Activated CD8-positive, alpha-beta memory T cell treated with anti-CD3 and anti-CD28 coated beads for 4 hours (primary cell): ENCODE results near the gene CDH7.

ENCODE experiments used
- DNase-seq, 2 donors: peaks; one replicate each; pipeline ENCODE4 v3.0.0-alpha.2; 2020; ENCODE audit warnings: low read depth in 2 of 2

Gene CDH7, protein sequence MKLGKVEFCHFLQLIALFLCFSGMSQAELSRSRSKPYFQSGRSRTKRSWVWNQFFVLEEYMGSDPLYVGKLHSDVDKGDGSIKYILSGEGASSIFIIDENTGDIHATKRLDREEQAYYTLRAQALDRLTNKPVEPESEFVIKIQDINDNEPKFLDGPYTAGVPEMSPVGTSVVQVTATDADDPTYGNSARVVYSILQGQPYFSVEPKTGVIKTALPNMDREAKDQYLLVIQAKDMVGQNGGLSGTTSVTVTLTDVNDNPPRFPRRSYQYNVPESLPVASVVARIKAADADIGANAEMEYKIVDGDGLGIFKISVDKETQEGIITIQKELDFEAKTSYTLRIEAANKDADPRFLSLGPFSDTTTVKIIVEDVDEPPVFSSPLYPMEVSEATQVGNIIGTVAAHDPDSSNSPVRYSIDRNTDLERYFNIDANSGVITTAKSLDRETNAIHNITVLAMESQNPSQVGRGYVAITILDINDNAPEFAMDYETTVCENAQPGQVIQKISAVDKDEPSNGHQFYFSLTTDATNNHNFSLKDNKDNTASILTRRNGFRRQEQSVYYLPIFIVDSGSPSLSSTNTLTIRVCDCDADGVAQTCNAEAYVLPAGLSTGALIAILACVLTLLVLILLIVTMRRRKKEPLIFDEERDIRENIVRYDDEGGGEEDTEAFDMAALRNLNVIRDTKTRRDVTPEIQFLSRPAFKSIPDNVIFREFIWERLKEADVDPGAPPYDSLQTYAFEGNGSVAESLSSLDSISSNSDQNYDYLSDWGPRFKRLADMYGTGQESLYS

DNA sequence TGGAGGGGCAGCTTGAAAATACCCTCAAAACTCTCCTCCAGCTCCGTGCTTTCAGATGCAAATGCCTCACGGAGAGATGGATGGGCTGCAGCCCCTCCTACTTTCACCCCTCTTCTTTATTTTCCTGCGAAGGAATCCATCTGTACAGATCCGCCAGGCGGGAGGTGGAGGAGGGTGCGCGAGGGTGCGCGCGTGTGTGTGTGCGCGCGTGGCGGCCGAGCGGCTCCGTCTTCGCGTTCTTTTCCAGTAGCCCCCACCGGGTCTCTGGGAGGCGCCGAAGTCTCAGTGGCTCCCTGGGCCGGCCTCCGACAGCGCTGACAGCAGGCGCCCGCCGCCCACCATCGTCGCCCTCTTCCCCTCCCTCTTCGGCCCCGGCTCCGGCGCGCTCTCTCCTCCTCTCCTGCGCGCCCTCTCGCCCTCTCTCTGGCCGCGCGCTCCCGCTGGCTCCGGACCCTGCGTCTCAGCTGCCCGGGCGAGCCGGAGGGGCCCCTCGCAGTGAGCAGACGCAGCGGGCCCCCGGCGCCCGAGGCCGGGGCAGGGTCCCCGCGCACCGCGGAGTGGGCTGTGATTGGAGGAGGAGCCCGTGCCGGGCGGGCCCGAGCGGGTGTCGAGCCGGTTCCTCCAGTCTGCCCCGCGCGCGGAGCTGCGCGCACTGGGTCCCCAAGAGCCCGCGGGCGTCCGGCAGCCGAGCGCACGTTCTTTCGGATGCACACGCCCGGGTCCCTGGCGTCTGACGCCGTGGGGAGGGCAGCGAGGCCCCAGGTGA is at the start of gene CDH7:
CDH7 (plus strand) TSS at position 624 of the 766 bp plus-strand sequence. CDS start 11,831 bp downstream, outside the sequence.
- DNase-seq: no peak

DNA sequence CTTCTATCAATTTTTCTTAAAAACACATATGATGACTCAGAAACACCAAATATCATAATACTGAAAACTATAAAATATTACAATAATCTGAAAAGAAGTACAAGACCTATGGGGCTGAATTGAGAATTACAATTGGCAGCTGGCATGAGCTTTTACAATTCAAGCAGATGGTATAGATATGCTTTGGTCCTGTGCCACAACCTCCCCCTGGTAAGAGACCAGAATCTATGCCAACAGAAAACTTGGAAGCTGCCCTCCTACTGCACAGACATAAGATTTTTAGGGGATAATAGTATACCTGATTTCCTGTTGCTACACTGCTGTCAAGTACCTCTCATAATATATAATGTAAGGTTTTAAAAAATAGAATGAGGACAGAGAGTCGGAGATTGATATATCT is 46.8 kb upstream of the CDH7 start:
- no peak for DNase-seq

- DNase-seq: no peak
Observed at GRCh38 chr18:65706646-65707045, 44.2 kb upstream of the CDH7 start.

DNA sequence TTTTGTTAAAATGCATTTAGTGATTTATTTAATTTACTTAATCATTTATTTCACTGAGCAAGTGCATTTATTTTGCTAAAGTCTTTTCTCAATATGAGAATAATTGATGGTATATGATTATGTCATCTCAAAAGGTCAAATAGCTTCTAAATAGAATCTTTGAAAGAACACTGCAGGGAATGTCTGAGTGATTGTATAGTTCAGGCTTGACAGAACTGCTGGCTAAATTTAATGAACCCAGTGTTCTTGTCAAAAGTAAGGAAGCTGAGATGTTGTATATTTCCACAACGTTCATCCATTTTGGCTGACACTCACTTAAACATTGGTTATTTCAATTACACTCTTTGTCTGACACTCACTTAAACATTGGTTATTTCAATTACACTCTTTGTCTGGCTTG is 39.3 kb upstream of the CDH7 start:
- DNase-seq: no peak

GRCh38 chr18:65721619-65722018 is 29.2 kb upstream of the CDH7 start:
- DNase-seq: no peak

DNA sequence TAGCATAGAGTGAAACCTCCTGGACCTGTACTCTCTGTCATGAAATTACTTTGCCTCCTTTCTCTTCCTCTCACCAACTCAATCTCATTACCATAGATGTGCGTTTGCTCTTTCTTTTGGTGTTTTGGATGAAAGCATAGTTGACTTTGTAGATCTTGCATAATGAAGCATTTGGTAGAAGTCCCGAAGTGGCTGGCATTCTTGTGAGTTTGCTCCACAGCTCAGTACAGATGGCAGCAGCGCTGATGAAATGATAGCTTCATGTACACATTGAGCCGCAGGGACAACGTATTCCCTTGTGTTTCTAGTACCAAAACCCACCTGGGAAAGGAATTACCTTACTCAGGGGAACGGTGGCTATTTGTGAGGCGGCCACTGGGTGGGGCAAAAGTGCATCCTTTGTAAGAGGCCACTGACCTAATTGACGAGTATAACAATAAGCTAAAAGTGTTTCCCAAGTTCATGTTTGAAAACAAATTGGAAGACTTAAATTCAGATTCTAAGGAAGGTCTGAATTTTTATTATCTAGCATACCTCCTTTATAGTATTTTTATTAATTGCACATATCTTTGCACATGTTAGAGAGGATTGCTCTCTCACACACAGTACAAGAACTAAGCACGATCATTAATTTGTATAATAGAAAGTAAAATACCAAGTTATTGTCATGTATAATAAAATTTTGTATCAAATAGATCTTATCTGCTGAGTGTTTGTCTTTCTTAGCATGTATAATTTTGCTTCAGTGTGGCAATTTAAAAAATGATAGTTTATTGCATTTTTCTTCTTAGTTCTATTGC is 25.4 kb upstream of the CDH7 start:
- no peak for DNase-seq

DNA sequence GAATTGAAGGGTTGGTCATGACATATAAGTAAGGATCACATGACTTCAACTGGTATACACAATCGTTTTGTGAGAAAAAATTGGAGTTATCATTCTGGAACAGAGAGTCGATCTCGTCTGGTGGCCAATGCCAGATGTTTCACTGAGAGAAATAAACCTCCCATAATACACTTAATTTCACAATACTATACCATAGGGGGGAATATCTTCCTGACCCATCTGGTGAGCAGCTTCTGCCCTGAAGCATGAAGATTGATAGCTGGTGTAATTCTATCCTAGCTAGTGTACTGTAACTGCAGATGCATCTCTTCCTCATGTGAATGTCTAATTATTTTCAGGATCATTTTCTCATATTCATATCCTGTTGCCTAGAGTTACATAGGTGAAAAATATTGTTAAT is 15.7 kb upstream of the CDH7 start:
- DNase-seq: no peak

DNA sequence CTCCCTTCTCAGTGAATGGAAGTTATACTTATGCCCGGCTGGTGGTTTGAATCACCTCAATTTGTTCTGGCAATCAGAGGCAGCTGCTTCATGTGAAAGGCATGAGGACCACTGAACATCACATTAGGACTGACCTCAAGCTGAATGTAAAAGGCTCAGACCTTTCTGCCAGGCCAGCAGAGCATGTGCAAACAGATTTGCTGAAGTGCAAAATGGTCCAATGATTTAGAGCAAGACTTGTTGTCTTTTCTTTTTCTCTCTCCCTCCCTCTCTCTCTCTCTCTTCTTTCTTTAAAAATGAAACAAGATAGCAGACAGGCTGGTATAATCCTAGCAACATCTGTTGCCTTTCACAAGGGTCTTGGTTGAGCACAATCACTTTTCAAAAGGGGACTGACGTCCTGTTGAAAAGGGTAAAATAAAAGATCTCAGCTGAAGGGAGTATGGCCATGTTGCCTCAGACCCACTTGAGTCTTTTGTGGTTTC is 13.3 kb upstream of the CDH7 start:
- no peak for DNase-seq

GRCh38 chr18:65746936-65747335 is 3.9 kb upstream of the CDH7 start:
- DNase-seq: no peak

DNA sequence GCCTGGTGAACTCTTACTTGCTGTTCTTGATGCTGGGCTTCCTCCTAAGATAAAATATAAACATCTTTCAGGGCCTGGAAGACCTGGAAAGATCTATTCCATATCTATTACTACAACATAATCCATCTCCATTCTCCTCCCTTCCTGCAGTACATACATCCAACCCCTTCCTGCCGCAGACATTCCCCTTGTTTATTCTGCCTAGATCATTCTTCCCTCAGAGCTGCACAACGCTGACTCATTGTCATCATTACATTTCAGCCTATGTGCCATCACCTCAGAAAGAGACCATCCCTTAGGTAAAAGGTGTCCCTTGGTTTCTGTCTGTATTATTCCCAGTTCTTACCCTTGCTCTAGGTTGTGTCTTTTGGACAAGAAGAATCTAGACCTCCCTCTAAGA is 2.5 kb upstream of the CDH7 start:
- no peak for DNase-seq

DNA sequence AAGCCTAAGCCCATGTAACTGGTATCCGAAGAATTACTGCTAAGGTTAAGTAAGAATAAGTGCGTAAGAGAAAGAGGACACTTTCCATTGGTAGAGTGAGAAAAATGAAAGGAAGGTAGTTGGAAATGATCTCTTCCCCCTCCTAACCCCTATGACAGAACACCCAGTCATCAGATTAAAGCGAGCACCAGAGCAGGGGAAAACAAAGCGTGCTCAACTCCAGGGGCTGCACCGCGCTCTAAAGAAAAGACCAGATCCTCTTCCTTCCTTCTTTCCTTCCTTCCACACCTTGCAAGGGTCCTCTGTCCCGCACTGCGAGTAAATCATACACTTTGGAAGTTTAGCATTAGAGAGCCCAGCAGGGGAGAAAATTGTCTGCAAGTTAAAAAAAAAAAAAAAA is 971 bp upstream of the CDH7 start:
- no peak for DNase-seq

- DNase-seq: no peak
Observed at GRCh38 chr18:65751155-65752085, 608 bp downstream of the CDH7 start.

- DNase-seq: no peak
Observed at GRCh38 chr18:65752625-65753325, 2.0 kb downstream of the CDH7 start.

DNA sequence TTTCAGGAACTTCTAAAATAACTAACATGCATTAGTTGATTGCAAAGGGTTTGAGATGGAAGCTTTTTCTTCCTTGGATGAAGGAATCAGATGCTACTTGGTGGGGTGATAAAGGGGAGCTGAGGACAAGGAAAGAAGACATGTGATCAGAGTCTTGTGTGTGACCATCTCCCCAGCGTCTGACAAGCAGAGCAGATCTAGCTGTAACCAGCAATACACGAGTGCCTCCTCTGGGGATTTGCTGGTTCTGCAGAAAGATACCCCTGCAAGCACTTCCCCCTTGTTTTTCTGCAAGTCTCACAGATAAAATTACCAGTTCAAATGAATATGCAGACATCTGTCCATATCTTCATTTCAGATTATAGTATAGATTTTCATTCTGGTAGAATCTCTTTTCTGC is 2.7 kb downstream of the CDH7 start:
- DNase-seq: no peak

DNA sequence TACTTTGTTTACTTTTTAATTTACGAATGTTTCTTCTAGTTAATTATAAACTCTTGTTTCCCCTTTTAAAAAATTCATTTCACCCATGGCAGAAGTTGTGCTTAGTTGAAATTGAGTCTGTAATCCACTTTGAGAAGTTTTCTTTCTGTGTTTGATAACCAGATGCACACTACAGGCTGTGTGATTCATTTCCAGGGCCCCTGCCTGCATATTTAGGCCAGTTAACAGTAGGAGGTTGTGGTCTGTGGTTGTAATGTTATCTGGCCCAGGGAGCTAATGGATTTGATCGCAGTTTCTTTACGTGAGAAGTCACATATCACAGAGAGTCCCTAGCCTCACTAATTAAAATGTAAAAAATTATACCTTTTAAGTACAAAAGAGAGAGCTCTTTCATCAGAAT is 3.3 kb downstream of the CDH7 start:
- DNase-seq: no peak

DNA sequence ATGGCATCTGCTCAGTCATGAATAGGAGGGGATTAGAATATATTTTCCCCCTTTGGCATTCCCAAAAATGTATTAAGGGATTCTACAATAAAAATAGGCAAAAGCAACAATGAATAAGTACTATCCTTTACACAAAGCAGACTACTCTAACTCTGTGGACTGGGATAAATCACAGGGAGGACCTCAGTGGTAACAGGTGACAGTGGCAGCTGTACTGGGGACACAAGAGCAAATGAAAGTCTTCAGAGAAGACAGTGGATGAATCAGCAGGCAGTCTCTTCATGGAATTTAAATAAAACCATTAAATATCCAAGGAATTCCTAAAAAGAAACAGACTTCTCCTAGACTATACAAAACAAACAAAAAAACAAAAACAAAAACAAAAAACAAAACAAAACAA is 4.8 kb downstream of the CDH7 start:
- no peak for DNase-seq

DNA sequence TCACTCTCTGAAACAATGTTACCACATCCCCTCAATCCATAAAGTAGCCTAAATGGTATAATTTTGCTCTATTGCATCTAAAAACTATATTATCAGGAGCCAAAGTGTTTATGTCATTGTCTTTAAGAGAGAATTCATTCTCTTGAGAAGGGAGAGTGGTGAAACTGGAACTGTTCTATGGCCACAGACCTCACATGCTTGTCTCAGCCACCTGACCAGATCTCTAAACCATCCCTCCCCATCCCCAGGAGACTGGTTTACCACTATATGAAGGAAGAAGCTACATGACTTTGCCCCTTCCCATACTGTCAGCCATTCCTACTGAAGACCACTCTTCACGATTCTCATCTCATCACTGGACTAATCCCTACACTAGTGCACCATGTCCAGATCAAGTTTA is 9.6 kb downstream of the CDH7 start:
- DNase-seq: no peak

DNA sequence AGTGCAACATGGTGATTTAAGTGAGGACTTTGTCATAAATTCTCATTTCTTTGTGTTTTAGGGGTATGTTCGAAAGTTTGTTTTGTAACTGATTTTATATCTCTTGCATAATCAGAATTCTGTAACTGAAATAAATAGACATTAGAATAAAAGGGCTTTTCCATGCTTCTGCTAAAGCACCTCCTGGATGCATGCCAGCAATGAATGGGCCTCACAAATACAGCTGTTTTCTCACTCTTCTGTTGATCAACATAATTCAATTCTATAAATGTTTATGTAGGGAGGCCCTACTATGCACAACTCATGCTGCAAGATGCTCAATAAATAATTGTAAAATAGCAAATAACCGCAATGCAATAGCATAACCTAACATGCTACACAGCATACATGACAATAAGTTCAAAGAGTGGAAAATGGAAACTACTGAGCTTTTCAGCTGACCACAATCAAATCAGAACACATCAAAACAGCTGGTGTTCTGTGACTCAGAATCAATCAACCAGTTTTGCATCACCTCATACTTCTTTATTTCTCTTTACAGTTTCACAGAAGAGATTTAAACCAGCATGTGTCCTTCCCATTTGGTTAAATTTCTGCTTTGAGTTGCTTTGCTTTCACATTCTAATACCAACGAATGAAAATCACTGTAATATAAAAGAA is 11.0 kb downstream of the CDH7 start:
- DNase-seq: no peak

- no peak for DNase-seq
Observed at GRCh38 chr18:65762556-65762955, 11.7 kb downstream of the CDH7 start.
